Limb (tissue), 2 donors: Measurements from ENCODE around the gene AMHR2.
"Not testable (repeated sequence)": the region's sequence is repeated elsewhere in the genome, so short reads cannot be mapped to it uniquely, and the experiment has no call there.

Source experiments
- DNase-seq, 2 donors: peaks; one replicate each; pipeline ENCODE4 v3.0.0-alpha.2; 2016; ENCODE audit errors: extremely low spot score in 2 of 2

Gene AMHR2

DNA sequence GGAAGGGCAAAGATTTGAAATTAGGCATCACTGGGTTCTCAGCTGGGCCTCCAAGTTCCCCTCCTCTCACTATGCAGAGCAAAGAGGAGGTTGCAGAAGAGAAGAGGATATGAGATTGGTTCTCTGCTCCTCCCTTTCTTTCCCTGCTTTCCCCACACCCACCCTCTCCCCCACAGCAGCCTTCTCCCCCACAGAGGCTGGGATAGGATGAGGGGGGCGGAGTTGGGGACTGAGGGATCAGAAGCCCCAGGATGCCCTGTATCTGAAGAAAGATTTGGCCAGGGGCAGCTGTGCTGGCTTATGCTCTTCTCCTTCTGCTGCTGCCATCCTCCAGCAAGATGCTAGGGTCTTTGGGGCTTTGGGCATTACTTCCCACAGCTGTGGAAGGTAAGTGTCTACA lies at the start of gene AMHR2:
AMHR2 (plus strand) TSS at position 259 of the 400 bp plus-strand sequence; CDS start at position 339, 80 bp downstream.
- no peak for DNase-seq

DNA sequence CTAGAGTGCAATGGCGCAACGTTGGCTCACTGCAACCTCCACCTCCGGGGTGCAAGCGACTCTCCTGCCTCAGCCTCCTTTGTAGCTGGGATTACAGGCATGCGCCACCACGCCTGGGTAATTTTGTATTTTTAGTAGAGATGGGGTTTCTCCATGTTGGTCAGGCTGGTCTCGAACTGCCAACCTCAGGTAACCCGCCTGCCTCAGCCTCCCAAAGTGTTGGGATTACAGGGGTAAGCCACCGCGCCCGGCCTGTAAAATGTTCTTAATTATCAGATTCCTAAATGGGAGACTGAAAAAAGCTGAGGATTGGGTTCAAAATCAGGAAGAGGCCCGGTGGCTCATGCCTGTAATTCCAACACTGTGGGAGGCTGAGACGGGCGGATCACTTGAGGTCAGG lies 49.4 kb upstream of the AMHR2 start:
- not testable (repeated sequence) for DNase-seq

DNA sequence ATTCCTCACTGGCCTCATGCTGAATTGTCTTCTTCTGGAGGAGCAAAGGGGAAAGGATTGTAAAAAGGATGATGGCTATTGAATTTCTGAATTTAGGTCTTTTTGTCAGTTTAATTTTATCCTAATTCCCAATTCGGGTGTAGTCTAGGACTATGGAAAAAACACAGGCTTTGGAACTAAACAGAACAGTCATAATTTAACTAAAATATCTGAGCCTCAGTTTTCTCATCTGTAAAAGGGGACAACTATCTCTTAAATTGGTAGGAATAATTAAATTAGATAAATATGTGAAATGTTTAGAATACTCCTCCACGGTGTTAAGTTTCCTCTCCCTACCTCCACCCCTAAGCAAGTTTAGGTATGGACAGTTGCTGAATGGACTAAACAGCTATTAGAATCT lies 46.9 kb upstream of the AMHR2 start:
- DNase-seq: no peak

DNA sequence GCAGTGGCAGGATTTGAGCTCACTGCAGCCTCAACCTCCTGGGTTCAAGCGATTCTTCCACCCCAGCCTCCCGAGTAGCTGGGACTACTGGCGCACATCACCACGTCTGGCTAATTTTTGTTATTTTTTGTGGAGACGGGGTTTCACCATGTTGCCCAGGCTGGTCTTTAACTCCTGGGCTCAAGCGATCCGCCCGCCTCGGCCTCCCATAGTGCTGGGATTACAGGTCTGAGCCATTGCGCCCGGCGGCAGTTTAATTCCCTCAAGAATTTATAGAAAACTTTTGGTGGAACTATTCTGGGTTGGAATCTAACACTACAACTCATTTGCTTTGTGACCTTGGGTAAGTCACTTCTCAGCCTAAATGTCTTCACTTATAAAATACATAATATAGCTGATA lies 45.4 kb upstream of the AMHR2 start:
- no peak for DNase-seq

DNA sequence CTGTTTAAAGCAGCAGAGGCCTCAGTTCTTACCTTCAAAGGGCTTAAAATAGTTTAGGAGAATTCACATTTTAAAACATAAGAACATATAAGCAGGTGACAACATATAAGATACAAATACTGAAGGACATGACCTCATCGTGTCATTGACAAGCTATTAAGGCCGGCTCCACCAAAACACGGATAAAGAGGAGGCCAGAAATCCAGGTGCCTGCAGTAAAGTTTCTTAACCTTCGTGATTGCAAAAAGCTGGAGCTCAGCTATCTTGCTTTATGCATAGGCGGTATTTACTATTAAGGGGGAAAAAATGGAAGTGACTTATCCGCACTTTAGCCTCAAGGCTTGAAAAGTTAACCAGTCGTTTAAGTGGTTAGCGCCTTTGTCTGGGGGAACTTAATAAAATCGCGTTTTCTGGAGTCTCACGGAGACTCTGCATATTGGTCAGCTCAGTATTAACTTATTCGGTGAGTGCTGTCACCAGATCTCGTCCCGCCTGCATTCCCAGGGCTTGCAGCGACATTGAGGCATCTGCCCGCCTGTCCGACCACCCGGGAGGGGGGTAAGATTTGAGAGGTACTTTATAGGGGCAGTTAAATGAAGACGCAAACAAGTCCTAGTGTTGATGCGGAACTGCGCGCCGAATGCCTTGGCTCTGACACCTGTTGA lies 44.8 kb upstream of the AMHR2 start:
- no peak for DNase-seq

DNA sequence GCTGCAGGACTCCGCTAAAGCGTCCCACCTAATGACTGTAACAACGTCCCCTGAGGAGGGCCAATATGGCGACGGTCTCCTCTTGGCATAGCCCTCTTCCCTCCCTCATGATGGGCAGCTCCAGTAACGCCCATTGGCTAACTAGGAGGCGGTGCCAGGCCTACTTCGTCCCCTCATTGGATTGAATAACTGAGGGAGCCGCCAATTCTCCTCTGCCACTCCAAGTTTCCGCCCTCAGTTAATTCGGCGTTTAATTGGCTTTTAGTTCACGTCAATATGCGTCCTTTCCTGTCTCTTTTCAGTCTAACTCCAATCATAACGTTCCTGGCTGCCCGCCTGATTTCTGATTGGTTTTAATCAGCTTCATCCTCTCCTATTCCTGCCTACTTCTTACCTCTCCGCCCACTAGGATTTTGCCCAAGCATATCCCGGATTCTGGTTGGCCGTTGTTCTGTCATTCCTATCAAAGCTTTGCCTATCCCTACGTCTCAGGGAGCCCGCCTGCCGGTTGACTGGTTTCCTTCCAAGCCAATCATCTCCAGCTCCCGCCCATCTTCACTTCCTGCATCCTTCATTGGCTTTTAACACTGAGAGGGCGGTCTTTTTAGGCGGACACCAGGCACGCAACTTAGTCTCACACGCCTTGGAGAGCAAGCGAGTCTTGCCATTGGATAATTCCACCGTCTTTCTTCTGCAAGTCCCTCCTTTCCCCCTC lies 44.1 kb upstream of the AMHR2 start:
- peak; percentile 96 to 100 for DNase-seq

DNA sequence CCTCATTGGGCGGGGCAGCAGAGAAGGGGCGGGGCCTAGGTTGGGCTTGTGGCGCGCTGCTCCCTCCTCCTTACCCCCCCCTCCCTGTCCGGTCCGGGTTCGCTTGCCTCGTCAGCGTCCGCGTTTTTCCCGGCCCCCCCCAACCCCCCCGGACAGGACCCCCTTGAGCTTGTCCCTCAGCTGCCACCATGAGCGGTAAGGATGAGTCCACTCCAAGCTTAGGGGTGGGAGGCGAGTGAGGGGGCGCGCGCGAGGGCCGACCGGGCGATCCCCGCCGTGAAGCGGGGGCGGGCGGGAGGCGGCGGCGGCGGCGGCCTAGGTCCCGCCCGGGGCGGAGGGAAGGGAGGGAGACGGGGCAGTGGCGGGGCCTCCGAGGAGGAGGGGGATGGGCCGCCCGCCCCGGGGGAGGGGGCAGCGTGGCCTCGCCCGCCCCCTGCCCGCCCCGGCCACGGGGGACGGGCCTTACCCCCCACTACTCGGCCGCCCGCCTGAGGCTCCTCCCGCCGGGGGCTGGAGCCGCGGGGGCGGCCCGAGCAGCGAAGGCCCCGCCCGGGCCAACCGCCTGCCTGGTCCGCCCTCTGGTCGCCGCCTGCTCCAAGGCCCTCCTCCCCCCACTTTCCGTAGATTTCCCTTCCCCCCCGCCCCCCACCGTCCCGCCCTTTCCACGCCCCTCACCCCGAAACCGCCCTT lies 43.4 kb upstream of the AMHR2 start, which contains the start of gene SP1:
SP1 (plus strand) TSS at position 73 of the 690 bp plus-strand sequence; CDS start at position 189, 116 bp downstream.
- DNase-seq: peak; percentile 93 to 100

DNA sequence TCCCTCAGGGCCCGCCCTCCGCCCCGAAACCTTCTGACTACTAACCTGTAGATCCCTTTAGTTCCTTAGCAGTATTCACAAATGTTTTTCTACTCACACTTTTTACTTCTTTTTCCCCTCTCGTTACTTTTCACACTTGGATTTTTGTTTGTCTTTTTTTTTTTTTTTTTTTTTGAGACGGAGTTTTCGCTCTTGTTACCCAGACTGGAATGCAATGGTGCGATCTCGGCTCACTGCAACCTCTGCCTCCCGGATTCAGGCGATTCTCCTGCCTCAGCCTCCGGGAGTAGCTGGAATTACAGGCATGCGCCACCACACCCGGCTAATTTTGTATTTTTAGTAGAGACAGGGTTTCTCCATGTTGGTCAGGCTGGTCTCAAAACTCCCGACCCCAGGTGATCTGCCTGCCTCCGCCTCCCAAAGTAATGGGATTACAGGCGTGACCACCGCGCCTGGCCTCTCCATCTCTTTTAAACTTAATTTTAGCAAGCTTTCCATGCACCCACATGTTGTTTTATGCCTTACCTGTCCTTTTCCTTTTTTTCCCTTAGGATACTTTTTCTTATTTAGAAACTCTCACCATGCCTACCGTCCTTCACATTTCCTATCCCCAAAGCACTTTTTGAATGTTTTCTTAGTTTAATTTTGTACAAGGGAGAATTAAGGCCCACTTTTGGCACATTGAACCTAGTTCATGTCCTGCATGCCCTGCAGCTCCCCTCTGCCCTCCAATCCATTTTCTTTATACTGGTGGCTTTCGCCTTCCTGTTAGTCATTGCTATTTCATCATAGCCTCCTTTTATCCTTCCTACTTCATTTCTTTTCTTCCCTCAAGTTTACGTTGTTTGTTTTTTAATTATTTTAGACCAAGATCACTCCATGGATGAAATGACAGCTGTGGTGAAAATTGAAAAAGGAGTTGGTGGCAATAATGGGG lies 42.6 kb upstream of the AMHR2 start:
- no peak for DNase-seq

DNA sequence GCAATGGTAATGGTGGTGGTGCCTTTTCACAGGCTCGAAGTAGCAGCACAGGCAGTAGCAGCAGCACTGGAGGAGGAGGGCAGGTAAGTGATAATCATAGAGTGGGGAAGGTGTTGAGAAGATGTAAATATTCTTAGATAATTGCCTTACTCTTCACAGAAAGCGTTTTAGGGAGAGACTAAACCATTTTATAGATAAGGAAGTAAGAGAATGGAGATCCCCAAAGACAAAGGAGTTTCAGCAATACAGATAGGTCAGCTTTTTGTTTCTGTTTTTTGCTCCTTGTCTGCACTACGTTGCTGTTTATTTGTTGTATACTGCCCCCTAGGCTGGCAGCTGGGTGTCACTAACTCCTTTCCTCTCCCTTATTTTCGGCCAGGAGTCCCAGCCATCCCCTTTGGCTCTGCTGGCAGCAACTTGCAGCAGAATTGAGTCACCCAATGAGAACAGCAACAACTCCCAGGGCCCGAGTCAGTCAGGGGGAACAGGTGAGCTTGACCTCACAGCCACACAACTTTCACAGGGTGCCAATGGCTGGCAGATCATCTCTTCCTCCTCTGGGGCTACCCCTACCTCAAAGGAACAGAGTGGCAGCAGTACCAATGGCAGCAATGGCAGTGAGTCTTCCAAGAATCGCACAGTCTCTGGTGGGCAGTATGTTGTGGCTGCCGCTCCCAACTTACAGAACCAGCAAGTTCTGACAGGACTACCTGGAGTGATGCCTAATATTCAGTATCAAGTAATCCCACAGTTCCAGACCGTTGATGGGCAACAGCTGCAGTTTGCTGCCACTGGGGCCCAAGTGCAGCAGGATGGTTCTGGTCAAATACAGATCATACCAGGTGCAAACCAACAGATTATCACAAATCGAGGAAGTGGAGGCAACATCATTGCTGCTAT lies 41.7 kb upstream of the AMHR2 start:
- no peak for DNase-seq

DNA sequence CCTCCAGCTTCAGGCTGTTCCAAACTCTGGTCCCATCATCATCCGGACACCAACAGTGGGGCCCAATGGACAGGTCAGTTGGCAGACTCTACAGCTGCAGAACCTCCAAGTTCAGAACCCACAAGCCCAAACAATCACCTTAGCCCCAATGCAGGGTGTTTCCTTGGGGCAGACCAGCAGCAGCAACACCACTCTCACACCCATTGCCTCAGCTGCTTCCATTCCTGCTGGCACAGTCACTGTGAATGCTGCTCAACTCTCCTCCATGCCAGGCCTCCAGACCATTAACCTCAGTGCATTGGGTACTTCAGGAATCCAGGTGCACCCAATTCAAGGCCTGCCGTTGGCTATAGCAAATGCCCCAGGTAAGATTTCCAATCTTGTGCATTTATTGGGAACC lies 40.4 kb upstream of the AMHR2 start:
- no peak for DNase-seq

DNA sequence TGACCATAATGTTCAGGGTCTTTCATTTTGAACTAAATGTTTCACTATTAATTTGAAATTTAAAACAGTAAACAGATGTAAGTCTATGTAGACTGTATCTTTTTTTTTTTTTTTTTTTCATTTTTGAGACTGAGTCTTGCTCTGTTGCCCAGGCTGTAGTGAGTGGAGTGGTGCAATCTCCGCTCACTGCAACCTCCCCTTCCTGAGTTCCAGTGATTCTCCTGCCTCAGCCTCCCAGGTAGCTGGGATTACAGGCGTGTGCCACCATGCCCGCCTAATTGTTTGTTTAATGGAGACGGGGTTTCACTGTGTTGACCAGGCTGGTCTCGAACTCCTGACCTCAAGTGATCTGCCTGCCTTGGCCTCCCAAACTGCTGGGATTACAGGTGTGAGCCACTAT lies 37.3 kb upstream of the AMHR2 start:
- not testable (repeated sequence) for DNase-seq

DNA sequence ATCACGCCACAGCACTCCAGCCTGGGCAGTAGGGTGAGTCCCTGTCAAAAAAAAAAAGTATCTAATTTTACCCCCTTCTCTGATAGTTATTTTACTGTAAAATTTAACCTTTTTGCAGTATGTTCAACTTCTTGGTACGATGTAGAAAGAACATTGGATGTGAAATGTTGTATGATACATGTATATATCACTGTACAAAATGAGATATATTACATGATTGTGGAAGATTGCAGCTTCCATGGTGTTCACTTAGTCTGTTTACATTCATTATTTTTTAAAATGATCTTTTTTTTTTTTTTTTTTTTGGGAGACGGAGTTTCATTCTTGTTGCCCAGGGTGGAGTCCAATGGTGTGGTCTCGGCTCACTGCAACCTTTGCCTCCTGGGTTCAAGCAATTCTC lies 34.7 kb upstream of the AMHR2 start:
- no peak for DNase-seq

DNA sequence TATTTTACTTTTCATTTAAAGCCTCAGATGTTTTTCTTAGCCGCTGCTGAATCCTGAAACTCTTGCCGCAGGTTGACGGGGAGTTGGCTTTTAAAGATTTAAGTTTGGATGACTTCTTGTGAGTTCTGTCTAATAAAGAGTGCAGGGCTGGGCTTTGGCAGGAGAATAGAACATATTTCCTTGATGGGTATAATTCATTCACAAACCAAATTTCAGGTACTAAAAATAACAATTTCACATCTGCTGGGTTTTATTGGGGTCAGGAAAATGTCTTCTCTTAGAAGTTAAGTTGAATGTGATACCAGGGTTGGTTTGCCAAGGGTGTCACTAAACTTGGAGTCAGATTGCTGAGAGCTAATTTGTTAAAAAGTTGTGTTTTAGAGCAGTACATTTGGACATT lies 34.0 kb upstream of the AMHR2 start:
- no peak for DNase-seq

DNA sequence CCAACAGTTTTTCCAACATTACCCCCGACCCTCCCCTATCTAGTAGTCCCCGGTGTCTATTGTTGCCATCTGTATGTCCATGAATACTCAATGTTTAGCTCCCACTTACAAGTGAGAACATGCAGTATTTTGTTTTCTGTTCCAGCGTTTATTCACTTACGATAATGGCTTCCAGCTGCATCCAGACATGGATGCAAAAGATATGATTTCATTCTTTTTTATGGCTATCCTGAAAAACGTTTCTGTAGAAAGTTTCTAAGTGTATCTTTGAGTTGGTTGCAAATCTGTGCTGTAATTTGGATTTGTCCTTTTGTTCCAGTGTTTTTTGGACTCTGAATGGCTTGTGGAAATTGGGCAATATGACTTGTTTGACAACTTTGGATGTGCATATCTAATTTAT lies 31.9 kb upstream of the AMHR2 start:
- peak in 1 of 2 donors; percentile 50 for DNase-seq

DNA sequence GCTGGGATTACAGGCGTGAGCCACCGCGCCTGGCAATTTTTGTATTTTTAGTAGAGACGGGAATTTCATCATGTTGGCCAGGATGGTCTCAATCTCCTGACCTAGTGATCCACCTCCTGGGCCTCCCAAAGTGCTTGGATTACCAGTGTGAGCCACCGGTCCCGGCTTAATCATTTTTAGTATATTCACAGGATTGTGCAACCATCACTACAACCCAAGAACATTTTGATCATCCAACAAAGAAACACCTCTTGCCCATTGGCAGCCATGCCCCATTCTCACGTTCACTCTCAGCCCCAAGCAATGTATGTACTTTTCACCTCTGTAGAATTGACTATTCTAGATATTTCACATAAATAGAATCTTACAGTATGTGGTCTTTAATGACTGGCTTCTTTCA lies 23.8 kb upstream of the AMHR2 start:
- DNase-seq: no peak

DNA sequence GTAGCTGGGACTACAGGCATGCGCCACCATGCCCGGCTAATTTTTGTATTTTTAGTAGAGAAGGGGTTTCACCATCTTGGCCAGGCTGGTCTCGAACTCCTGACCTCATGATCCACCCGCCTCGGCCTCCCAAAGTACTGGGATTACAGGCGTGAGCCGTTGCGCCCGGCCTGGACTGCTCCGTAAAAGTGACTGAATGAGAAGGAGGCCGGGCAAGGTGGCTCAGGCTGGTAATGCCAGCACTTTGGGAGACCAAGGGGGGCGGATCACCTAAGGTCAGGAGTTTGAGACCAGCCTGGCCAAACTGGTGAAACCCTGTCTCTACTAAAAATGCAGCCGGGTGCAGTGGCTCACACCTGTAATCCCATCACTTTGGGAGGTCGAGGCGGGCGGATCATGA lies 21.3 kb upstream of the AMHR2 start:
- not testable (repeated sequence) for DNase-seq

DNA sequence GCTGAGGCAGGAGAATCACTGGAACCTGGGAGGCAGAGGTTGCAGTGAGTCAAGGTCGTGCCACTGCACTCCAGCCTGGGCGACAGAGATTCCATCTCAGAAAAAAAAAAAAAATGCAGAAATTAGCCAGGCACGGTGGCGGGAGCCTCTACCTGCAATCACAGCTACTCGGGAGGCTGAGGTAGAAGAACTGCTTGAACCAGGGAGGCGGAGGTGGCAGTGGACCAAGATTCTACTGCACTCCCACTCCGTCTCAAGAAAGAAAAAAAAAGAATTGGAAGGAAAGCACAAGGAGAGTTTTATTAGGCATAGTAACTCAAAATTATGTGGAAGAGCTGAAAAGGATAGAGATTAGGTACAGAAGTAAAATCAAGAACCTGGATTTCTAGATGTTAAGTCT lies 20.8 kb upstream of the AMHR2 start:
- DNase-seq: no peak

DNA sequence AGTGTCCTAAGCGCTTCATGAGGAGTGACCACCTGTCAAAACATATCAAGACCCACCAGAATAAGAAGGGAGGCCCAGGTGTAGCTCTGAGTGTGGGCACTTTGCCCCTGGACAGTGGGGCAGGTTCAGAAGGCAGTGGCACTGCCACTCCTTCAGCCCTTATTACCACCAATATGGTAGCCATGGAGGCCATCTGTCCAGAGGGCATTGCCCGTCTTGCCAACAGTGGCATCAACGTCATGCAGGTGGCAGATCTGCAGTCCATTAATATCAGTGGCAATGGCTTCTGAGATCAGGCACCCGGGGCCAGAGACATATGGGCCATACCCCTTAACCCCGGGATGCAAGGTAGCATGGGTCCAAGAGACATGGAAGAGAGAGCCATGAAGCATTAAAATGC lies 12.7 kb upstream of the AMHR2 start:
- DNase-seq: no peak

DNA sequence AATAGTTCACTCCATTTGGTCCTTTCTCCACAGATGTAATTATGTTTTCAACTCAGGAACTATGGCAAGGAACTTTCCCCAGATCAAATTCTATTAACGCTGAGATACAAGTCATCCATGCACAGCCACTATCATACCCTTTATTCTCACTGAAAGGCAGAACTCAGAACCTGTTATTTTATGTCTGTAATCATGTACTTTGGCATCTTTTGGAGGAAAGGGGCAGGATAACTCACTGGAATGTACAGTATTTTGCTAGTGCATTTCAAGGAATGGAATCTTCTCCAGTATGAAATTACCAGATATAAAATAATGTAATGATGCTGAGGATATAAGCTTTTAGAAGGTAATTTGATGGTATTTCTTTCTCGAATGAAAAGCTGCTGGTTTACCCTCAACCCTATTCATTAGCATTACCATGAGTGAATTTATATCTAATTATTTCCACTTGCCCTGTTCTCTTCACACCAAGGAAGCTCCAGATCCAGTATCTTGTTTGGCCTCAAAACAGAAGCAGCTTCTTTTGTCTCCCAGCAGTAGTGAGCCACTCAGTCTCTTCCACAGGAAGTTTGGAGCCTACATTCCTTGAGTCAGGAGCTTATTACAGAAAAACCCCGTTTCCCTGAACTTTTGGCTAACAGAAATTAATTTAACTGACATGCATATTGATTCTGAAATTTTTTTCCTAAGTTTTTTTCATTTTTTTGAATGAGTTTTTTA lies 10.0 kb upstream of the AMHR2 start:
- no peak for DNase-seq
